ENCODE data around the gene PAXIP1.

PAXIP1 gene

GRCh38 chr7:154996101-154996500, 6.8 kb downstream of the PAXIP1 start:
- no peak for DNase-seq

- no peak for DNase-seq
These were observed 7.9 kb downstream of the PAXIP1 start for GRCh38 chr7:154994996-154995395.

- DNase-seq, result no peak
These were observed 11.9 kb downstream of the PAXIP1 start for GRCh38 chr7:154990964-154991540.

GRCh38 chr7:154987571-154987970, 15.4 kb downstream of the PAXIP1 start:
- no peak for DNase-seq

GRCh38 chr7:154986200-154986945, 16.6 kb downstream of the PAXIP1 start:
- no peak for DNase-seq

GRCh38 chr7:154985230-154985629, 17.7 kb downstream of the PAXIP1 start:
- DNase-seq, result no peak

GRCh38 chr7:154984601-154985188, 18.2 kb downstream of the PAXIP1 start:
- DNase-seq, result no peak

- no peak for DNase-seq
These were observed 24.9 kb downstream of the PAXIP1 start for GRCh38 chr7:154978017-154978416.

GRCh38 chr7:154977250-154977649, 25.7 kb downstream of the PAXIP1 start:
- no peak for DNase-seq

- DNase-seq, result no peak
These were observed 26.1 kb downstream of the PAXIP1 start for GRCh38 chr7:154976844-154977243.

GRCh38 chr7:154975984-154976383, 26.9 kb downstream of the PAXIP1 start:
- DNase-seq, result no peak

GRCh38 chr7:154973381-154973780, 29.5 kb downstream of the PAXIP1 start:
- DNase-seq, result no peak

- DNase-seq, result no peak
These were observed 34.5 kb downstream of the PAXIP1 start for GRCh38 chr7:154968336-154969001.

- DNase-seq, result no peak
These were observed 35.4 kb downstream of the PAXIP1 start for GRCh38 chr7:154967401-154967955.

GRCh38 chr7:154965014-154965413, 37.9 kb downstream of the PAXIP1 start:
- no peak for DNase-seq

GRCh38 chr7:154960063-154960790, 42.7 kb downstream of the PAXIP1 start:
- no peak for DNase-seq

- DNase-seq, result no peak
These were observed 46.5 kb downstream of the PAXIP1 start for GRCh38 chr7:154956427-154956826.

GRCh38 chr7:154953006-154953684, 49.8 kb downstream of the PAXIP1 start:
- no peak for DNase-seq

- DNase-seq, result no peak
These were observed 52.0 kb downstream of the PAXIP1 start for GRCh38 chr7:154950960-154951359.

GRCh38 chr7:154947604-154948003, 55.3 kb downstream of the PAXIP1 start:
- no peak for DNase-seq

GRCh38 chr7:154946166-154946565, 56.8 kb downstream of the PAXIP1 start:
- DNase-seq, result no peak

- no peak for DNase-seq
These were observed 59.0 kb downstream of the PAXIP1 start for GRCh38 chr7:154943906-154944305.
